HG02588 (cell line): ENCODE measurements around the gene ENPP6.

Source experiments
- ATAC-seq: cut with Tn5 transposase; IDR thresholded peaks from one replicate; pipeline ENCODE4 v1.9.1; 2021; ENCODE audit warnings: mild to moderate bottlenecking, moderate library complexity; ENCODE audit not compliant: unreplicated experiment

Gene ENPP6

GRCh38 chr4:184192933-184193332 lies 24.7 kb downstream of the ENPP6 start:
- ATAC-seq: no peak

- ATAC-seq: no peak
Observed at GRCh38 chr4:184191267-184191666, 26.4 kb downstream of the ENPP6 start.

GRCh38 chr4:184190711-184191110 lies 27.0 kb downstream of the ENPP6 start:
- no peak for ATAC-seq

GRCh38 chr4:184189966-184190365 lies 27.7 kb downstream of the ENPP6 start:
- no peak for ATAC-seq

DNA sequence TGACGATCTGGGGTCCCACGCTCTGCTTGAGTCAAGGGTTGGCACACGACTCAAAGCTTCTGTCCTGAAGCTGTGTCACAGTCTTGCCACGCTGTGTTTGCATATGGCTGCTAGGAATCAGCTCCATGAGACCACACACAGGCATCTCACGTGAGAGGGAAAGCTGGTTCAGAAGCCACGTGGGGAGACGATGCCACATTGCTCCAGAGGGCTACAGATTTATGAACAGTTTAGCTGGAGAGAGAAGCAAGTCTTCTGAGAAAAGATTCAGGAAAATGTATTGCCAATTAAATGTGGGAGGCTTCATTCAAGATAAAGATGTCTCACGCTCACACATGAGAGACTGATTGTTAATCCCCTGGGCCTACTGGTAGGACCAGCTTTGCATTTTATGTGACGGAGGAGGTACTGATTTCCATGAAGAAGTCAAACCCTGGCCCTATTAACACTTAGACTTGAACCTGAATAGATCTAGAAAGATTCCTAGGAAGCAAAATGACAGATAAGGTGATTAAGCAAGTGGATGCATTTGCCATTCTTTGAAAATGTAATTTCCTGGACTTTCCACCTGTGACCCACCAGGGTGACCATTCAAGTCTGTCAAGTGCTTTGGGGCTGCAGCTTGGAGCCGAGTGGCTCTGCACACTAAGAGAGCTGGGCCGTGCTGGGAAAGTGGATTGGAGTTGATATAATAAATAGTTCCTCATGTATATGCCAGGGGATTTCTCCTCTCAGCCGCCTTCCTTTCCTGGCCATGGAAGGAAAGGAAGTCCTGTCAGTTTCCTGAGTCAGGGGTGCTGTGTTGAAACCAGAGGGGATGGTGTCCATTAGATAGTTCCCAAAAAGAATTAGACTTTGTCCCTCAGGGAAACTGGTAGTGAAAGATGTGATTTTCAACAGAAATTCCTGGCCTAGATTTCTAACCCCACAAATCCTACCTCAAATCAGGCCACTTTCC lies 29.0 kb downstream of the ENPP6 start:
- no peak for ATAC-seq

- ATAC-seq: no peak
Observed at GRCh38 chr4:184177271-184177670, 40.4 kb downstream of the ENPP6 start.

GRCh38 chr4:184174571-184175488 lies 42.8 kb downstream of the ENPP6 start:
- no peak for ATAC-seq

- no peak for ATAC-seq
Observed at GRCh38 chr4:184171011-184171410, 46.7 kb downstream of the ENPP6 start.

DNA sequence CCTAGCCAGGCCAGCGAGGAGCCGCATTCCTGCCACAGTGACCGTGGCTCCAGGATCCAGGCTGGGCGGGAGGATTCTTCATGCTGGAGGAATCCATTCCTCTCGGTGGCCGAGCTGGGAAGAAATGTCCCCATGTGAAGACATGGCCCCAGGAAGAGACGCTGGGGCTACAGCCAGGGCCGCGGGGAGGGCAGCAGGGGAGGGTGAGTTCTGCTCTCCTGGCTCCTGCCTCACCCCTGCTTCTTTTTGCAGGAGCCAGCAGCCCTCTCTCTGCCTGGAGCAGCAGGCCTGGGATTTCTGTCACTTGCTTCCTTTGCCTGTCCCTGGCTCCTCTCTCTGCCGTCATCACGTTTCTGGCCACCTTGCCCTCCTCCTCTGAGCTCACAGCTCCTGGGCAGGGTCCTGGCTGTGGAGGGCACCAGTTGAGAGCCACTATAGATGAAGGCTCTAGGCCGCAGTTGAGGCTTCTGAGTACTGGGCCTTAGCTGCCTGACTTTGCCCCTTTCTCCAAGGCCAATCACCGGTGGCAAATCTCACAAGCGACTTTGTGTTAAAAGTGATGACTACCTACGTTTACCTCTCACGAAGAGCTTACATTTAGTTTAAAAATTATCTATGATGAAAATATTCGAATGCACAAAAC lies 48.3 kb downstream of the ENPP6 start:
- ATAC-seq: no peak

GRCh38 chr4:184168406-184169019 lies 49.2 kb downstream of the ENPP6 start:
- ATAC-seq: peak; percentile 89

DNA sequence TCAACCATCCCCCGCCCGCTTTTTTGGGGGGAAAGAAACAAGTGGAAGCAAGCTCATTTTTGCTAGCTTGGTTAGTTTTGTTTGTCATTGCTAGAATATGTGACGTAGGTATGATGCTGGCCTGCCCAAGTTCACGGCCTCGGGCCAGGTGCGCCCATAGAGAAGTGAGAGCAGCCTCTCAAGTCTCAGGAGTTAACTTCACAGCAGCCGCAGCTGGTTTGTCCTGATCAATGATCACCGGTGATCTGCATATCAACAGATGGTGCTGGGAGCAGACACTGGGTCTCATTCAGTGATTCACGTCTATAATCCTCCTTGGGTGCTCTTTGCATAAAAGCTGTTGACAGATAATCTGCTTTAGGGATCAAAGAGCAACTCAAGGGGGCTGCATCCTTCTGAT lies 50.1 kb downstream of the ENPP6 start:
- ATAC-seq: peak; percentile 64

GRCh38 chr4:184166736-184167135 lies 50.9 kb downstream of the ENPP6 start:
- no peak for ATAC-seq

- ATAC-seq: no peak
Observed at GRCh38 chr4:184165291-184165690, 52.4 kb downstream of the ENPP6 start.

- ATAC-seq: no peak
Observed at GRCh38 chr4:184163813-184164212, 53.9 kb downstream of the ENPP6 start.

- ATAC-seq: no peak
Observed at GRCh38 chr4:184162596-184162995, 55.1 kb downstream of the ENPP6 start.

DNA sequence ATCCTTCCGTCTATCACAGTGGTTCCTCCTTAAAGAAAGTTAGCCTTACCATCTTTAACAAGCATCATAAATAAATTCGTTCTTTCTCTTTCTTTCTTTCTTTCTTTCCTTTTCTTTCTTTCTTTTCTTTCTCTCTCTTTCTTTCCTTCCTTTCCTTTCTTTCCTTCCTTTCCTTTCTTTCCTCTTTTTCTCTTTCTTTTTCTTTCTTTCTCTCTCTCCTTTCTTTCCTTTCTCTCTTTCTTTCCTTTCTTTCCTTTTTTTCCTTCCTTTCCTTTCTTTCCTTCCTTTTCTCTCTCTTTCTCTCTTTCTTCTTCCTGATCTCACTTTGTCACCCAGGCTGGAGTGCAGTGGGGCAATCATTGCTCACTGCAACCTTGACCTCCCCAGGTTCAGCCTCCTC lies 60.4 kb downstream of the ENPP6 start:
- ATAC-seq: no peak

GRCh38 chr4:184156163-184156920 lies 61.3 kb downstream of the ENPP6 start:
- ATAC-seq: no peak

DNA sequence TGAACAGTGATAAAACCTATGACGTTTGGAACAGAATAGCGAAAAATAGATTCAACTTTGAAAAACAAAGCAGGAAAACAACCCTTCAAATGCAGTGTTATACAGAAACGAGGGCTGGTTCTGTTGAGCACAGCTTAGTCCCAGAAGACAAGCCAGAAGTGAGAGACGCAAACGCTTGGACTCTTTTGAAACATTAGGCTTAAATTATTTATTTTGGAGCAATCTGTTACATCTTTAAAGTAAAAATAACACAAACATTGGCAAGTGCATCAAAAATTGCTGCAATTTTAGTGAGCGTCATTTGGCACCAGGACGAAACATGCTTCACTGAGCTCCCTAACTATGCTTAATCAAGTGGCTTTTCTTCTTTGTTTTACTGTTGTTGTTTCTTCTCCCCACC lies 63.5 kb downstream of the ENPP6 start:
- no peak for ATAC-seq

- ATAC-seq: no peak
Observed at GRCh38 chr4:184153781-184154180, 63.9 kb downstream of the ENPP6 start.

GRCh38 chr4:184151988-184152485 lies 65.6 kb downstream of the ENPP6 start:
- no peak for ATAC-seq
